IMR-90 (cell line): ENCODE data around the gene IFIT3. TPM values are rescaled to one million over a fixed set of nuclear protein-coding genes. Genes with fewer than 3 reads are reported as not detected.

ENCODE experiments used
- ATAC-seq: fragments of 200-7000 bp; cut with Tn5 transposase; 2 replicates; pipeline ENCODE4 v1.9.1; 2020; ENCODE audit warnings: low read depth, mild to moderate bottlenecking, moderate library complexity
- BruUV-seq: library from RNA; stranded (reverse); fragments of 400-500 nt; replicated peaks from 2 replicates; lab custom pipeline; 2021; lab: Mats Ljungman, UMichigan
- CTCF ChIA-PET: fragments of 300-600 bp; formaldehyde crosslinking; extraction: SDS; loops from one replicate; lab custom pipeline; 2021; ENCODE audit warnings: antibody characterized with exemption; lab: Yijun Ruan, JAX
- POLR2A ChIA-PET: fragments of 300-600 bp; sonication (Branson Sonifier 250); formaldehyde crosslinking; loops from one replicate; lab custom pipeline; 2022; ENCODE audit warnings: antibody characterized with exemption; ENCODE audit not compliant: unreplicated experiment; lab: Charles Lee
- DNase-seq: peaks from one replicate; pipeline ENCODE4 v3.0.0; 2013
- H2AFZ ChIP-seq: replicated peaks from 2 replicates; pipeline ENCODE3; 2013; ENCODE audit warnings: low read length, mild to moderate bottlenecking; ENCODE audit not compliant: poor library complexity
- H2AK5ac ChIP-seq: 2 replicates; pipeline ENCODE4 v1.6.1; 2013; ENCODE audit warnings: low read depth, low read length, inconsistent platforms
- H2AK9ac ChIP-seq: replicated peaks from 2 replicates; pipeline ENCODE3; 2013; ENCODE audit warnings: mild to moderate bottlenecking, low read depth, low read length, moderate library complexity; ENCODE audit not compliant: poor library complexity
- H2BK120ac ChIP-seq: 2 replicates; pipeline ENCODE4 v1.6.1; 2013; ENCODE audit warnings: low read depth, low read length, inconsistent platforms
- H2BK15ac ChIP-seq: 3 replicates; pipeline ENCODE4 v1.6.1; 2013; ENCODE audit warnings: low read depth, low read length, inconsistent platforms
- H2BK20ac ChIP-seq: 2 replicates; pipeline ENCODE4 v1.6.1; 2013; ENCODE audit warnings: low read depth, mild to moderate bottlenecking, inconsistent platforms, low read length, moderate library complexity
- H2BK5ac ChIP-seq: 2 replicates; pipeline ENCODE4 v1.6.1; 2013; ENCODE audit warnings: mild to moderate bottlenecking, low read depth, low read length, inconsistent platforms; ENCODE audit not compliant: poor library complexity, severe bottlenecking
- H3K14ac ChIP-seq: replicated peaks from 2 replicates; pipeline ENCODE4 v1.6.1; 2013; ENCODE audit warnings: low read depth, low read length, inconsistent platforms
- H3K18ac ChIP-seq: 2 replicates; pipeline ENCODE4 v1.6.1; 2013; ENCODE audit warnings: low read depth, low read length, control low read depth
- H3K23ac ChIP-seq: 2 replicates; pipeline ENCODE4 v1.6.1; 2013; ENCODE audit warnings: low read depth, low read length, inconsistent platforms
- H3K27ac ChIP-seq: 2 replicates; pipeline ENCODE4 v1.5.1; 2013; ENCODE audit warnings: mild to moderate bottlenecking, control low read depth, low read length; ENCODE audit not compliant: insufficient read depth
- H3K27me3 ChIP-seq: 2 replicates; pipeline ENCODE4 v1.6.1; 2013; ENCODE audit warnings: low read length; ENCODE audit not compliant: control insufficient read depth, insufficient read depth
- H3K36me3 ChIP-seq: 2 replicates; pipeline ENCODE4 v1.6.1; 2013; ENCODE audit warnings: low read length, mixed read lengths; ENCODE audit not compliant: control insufficient read depth, insufficient read depth
- H3K4ac ChIP-seq: 2 replicates; pipeline ENCODE4 v1.6.1; 2013; ENCODE audit warnings: low read depth, low read length, inconsistent platforms
- H3K4me1 ChIP-seq: 2 replicates; pipeline ENCODE4 v1.6.1; 2013; ENCODE audit warnings: low read length, mixed read lengths; ENCODE audit not compliant: control insufficient read depth, insufficient read depth
- H3K4me2 ChIP-seq: 2 replicates; pipeline ENCODE4 v1.6.1; 2013; ENCODE audit warnings: low read depth, mild to moderate bottlenecking, control low read depth, low read length, moderate library complexity
- H3K4me3 ChIP-seq: 2 replicates; pipeline ENCODE4 v1.5.1; 2013; ENCODE audit warnings: low read depth, mild to moderate bottlenecking, control low read depth, low read length, moderate library complexity; ENCODE audit not compliant: insufficient read depth
- H3K56ac ChIP-seq: 2 replicates; pipeline ENCODE4 v1.6.1; 2013; ENCODE audit warnings: low read length, inconsistent platforms; ENCODE audit not compliant: insufficient read depth; ENCODE audit errors: extremely low read depth
- H3K79me1 ChIP-seq, 2 experiments: 2 replicates each; pipeline ENCODE4 v1.6.1; 2013; ENCODE audit warnings: low read length in 2 of 2, inconsistent platforms in 1 of 2, low read depth in 1 of 2
- H3K9ac ChIP-seq: 2 replicates; pipeline ENCODE4 v1.6.1; 2013; ENCODE audit warnings: low read depth, low read length, control low read depth
- H3K9me1 ChIP-seq: 2 replicates; pipeline ENCODE4 v1.6.1; 2013; ENCODE audit warnings: low read length, inconsistent platforms; ENCODE audit not compliant: insufficient read depth
- H3K9me3 ChIP-seq: 2 replicates; pipeline ENCODE4 v1.6.1; 2013; ENCODE audit warnings: low read length; ENCODE audit not compliant: control insufficient read depth, insufficient read depth
- H4K20me1 ChIP-seq: 2 replicates; pipeline ENCODE4 v1.6.1; 2013; ENCODE audit warnings: low read length, inconsistent platforms; ENCODE audit not compliant: insufficient read depth
- H4K5ac ChIP-seq: 2 replicates; pipeline ENCODE4 v1.6.1; 2013; ENCODE audit warnings: mild to moderate bottlenecking, low read depth, low read length, control low read depth
- H4K8ac ChIP-seq, 2 experiments: 2 replicates each; pipeline ENCODE4 v1.6.1; 2013; ENCODE audit warnings: low read depth in 2 of 2, low read length in 2 of 2, control low read depth in 1 of 2, inconsistent platforms in 1 of 2
- H4K91ac ChIP-seq: 2 replicates; pipeline ENCODE4 v1.6.1; 2013; ENCODE audit warnings: low read depth, low read length, inconsistent platforms; ENCODE audit not compliant: insufficient read depth
- CEBPB ChIP-seq: IDR thresholded peaks from 2 replicates; pipeline ENCODE4 v1.6.1; 2012; ENCODE audit warnings: low read depth, low read length, improper control_type of control experiment
- CHD1 ChIP-seq: IDR thresholded peaks from 2 replicates; pipeline ENCODE4 v1.6.1; 2012; ENCODE audit warnings: low read depth, low read length, improper control_type of control experiment
- CTCF ChIP-seq: conservative IDR thresholded peaks from 2 replicates; pipeline ENCODE4 v1.5.1; 2012; ENCODE audit warnings: mild to moderate bottlenecking, low read depth, low read length, improper control_type of control experiment
- FOS ChIP-seq: fragments of 150-350 bp; IDR thresholded peaks from 2 replicates; pipeline ENCODE4 v1.6.1; 2016; ENCODE audit warnings: low read depth, low read length
- MAFK ChIP-seq: IDR thresholded peaks from 2 replicates; pipeline ENCODE4 v1.6.1; 2012; ENCODE audit warnings: low read depth, low read length, improper control_type of control experiment
- MAZ ChIP-seq: IDR thresholded peaks from 2 replicates; pipeline ENCODE4 v1.6.1; 2012; ENCODE audit warnings: low read depth, mild to moderate bottlenecking, low read length, improper control_type of control experiment, moderate library complexity, borderline replicate concordance
- POLR2A ChIP-seq: IDR thresholded peaks from 2 replicates; pipeline ENCODE4 v1.6.1; 2012; ENCODE audit warnings: mild to moderate bottlenecking, low read depth, low read length
- RAD21 ChIP-seq: IDR thresholded peaks from 2 replicates; pipeline ENCODE4 v1.6.1; 2012; ENCODE audit warnings: low read length, improper control_type of control experiment
- RFX5 ChIP-seq: IDR thresholded peaks from 2 replicates; pipeline ENCODE4 v1.8.0; 2012; ENCODE audit warnings: low read depth, mild to moderate bottlenecking, low read length, moderate library complexity
- WGBS, 2 experiments: methylation state at CpG; one replicate each; pipeline versions ENCODE4 v1.1.5 to v1.1.7; 2013; ENCODE audit warnings: missing lambda C conversion rate in 2 of 2; ENCODE audit not compliant: insufficient read length in 1 of 2; ENCODE audit errors: extremely low coverage in 2 of 2; 5-methylcytosine and 5-hydroxymethylcytosine counted together
- dilution Hi-C: fragments of 300-500 bp; cut with HindIII; formaldehyde crosslinking; loops from one replicate; pipeline ENCODE4 v1.14.3; 2018; ENCODE audit warnings: low sequenced_read_pairs; ENCODE audit not compliant: unreplicated experiment
- in situ Hi-C: fragments of 300-500 bp; cut with MboI; formaldehyde crosslinking; loops from 3 replicates; pipeline ENCODE4 v1.14.3; 2019; ENCODE audit warnings: low sequenced_read_pairs, inconsistent platforms, mixed read lengths
- intact Hi-C: fragments of 100-400 bp; cut with micrococcal nuclease; formaldehyde crosslinking; loops from 2 replicates; pipeline ENCODE4 v1.10.0; 2022
- polyA plus RNA-seq, 3 experiments: library from polyadenylated mRNA; depleted of rRNA; stranded (reverse); fragments of >200 nt; gene quantifications; 2 replicates each; pipeline ENCODE4 v1.2.3, GENCODE V29; 2012; ENCODE audit warnings: low replicate concordance in 1 of 3
- total RNA-seq: library from RNA; depleted of rRNA; stranded (reverse); fragments of >200 nt; gene quantifications from 2 replicates; pipeline ENCODE4 v1.2.3, GENCODE V29; 2012

The IFIT3 gene
- total and polyA plus RNA-seq, 2 of the 4 experiments (the other 2 are of a cell fraction) = 3.5 to 7.3 TPM

- DNase-seq = no peak
- H3K4ac ChIP-seq = peak overlapping the region; percentile 77; the same call in 1 of the 2 replicates
- H3K79me1 ChIP-seq = peaks cover 15 to 27% of the 10 kb centered on the region in 2 experiments
- H3K56ac ChIP-seq = no peak overlapping the region
- peak overlapping the region; percentile 75 for H4K91ac ChIP-seq
- POLR2A ChIA-PET = no interaction called here
- H3K14ac ChIP-seq = peak overlapping the region; percentile 66
- H3K4me3 ChIP-seq = no peak overlapping the region
- H3K4me1 ChIP-seq = peaks cover 15% of the 10 kb centered on the region
- peak overlapping the region; percentile 91; the same call in 2 of the 3 replicates for H2BK15ac ChIP-seq
- TF ChIP-seq MAFK = no peak
- no peak for TF ChIP-seq POLR2A
- no peak for TF ChIP-seq CTCF
- no peak for TF ChIP-seq FOS
- TF ChIP-seq CHD1 = no peak
- no peak for TF ChIP-seq RAD21
- no peak for TF ChIP-seq MAZ
- no peak for TF ChIP-seq RFX5
- no peak for TF ChIP-seq CEBPB
- H3K9ac ChIP-seq = no peak overlapping the region
- intact Hi-C loops = loop anchor here (5.0 kb wide), 1 partner anchor 38 kb away; no protein-coding TSS in a partner anchor
- H3K23ac ChIP-seq = no peak overlapping the region
- no peak for ATAC-seq
- no CpG with 5 or more reads among the region's 2 CpGs for WGBS, 2 experiments
- H4K8ac ChIP-seq = peak overlapping the region in 1 of 2 experiments; percentile 34; a peak in 1 of 4 replicates
- H3K27ac ChIP-seq = peak overlapping the region; percentile 61; the same call in 1 of the 2 replicates
- no peak overlapping the region for H2AFZ ChIP-seq
- peak overlapping the region; percentile 38; the same call in 1 of the 2 replicates for H2BK20ac ChIP-seq
- H2AK9ac ChIP-seq = peak overlapping the region; percentile 6
- H2BK120ac ChIP-seq = no peak overlapping the region; the same call in 1 of the 2 replicates
- no peaks in the 10 kb centered on the region for H3K9me3 ChIP-seq
- peak overlapping the region; percentile 14 for H2BK5ac ChIP-seq
- in situ Hi-C loops = no loop called here
- peaks cover 5% of the 10 kb centered on the region; the same call in 1 of the 2 replicates for H3K9me1 ChIP-seq
- H3K18ac ChIP-seq = peak overlapping the region; percentile 14; the same call in 1 of the 2 replicates
- H3K27me3 ChIP-seq = no peaks in the 10 kb centered on the region
- CTCF ChIA-PET = no interaction called here
- peak overlapping the region; percentile 26; the same call in 1 of the 2 replicates for H4K5ac ChIP-seq
- dilution Hi-C loops = no loop called here
- H3K4me2 ChIP-seq = no peak overlapping the region; the same call in 1 of the 2 replicates
- H4K20me1 ChIP-seq = no peaks in the 10 kb centered on the region
- H3K36me3 ChIP-seq = no peaks in the 10 kb centered on the region
- no TSS peak for BruUV-seq
- peak overlapping the region; percentile 86; the same call in 1 of the 2 replicates for H2AK5ac ChIP-seq
Measured at GRCh38 chr10:89329151-89329550, 1.4 kb downstream of the IFIT3 start.
